HPDE6-E6E7 (cell line): ENCODE data around the gene MMEL1.
A peak's percentile ranks its signal among the peaks of the same experiment; 100 is the strongest.
"Not testable (repeated sequence)": the region's sequence is repeated elsewhere in the genome, so short reads cannot be mapped to it uniquely, and the experiment has no call there.

ENCODE experiments used
- DNase-seq: peaks from one replicate; pipeline ENCODE4 v3.0.0; 2011; ENCODE audit warnings: missing footprints; ENCODE audit errors: extremely low spot score

Gene MMEL1

GRCh38 chr1:2591581-2592261 lies 41.1 kb downstream of the MMEL1 start:
- DNase-seq: no peak

- DNase-seq: no peak
These were observed 41.6 kb downstream of the MMEL1 start for GRCh38 chr1:2591233-2591580.

DNA sequence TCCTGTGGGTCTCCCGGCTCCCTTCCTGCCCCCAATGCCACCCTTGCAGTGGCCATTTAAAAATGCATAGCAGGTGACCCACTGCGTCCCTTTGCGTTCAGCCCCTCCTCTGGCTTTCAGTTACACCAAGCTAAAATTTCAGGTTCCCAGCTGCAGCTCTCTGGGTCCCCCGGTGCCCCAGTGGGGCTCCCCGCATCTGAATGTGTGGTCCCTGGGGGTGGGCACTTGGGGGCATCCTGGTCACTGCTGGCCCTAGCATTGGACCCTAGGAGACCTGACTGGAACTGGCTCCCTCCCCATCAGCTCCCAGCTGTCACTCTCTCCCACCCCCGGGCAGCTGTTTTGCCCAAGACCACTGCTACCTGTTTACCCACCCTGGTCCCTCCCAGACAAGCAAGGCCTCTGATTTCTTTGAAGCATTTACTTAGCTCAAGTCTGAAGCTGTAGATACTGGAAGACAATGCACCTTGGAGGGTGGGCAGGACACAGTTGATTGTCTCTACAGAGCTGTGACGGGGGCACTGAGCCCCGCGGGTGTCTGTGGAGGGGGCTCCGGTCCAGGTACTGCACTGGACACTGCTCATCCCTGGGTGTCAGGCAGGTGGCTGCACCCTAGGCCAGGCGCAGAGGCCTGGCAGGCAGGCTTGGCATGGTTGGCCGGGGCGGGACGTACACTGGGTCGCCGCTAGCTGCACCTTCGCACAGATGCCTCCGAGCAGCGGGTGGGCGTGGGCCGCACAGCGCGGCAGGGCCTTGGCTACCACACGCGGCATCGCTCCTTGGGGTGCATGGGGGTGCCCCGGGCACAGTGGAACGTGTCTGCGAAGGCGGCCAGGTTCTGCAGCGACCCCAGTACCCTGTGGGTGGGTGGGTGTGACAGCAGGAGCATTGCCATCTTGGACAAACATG lies 42.3 kb downstream of the MMEL1 start:
- no peak for DNase-seq

- no peak for DNase-seq
These were observed 43.2 kb downstream of the MMEL1 start for GRCh38 chr1:2589431-2590232.

GRCh38 chr1:2588661-2589430 lies 44.0 kb downstream of the MMEL1 start:
- no peak for DNase-seq

DNA sequence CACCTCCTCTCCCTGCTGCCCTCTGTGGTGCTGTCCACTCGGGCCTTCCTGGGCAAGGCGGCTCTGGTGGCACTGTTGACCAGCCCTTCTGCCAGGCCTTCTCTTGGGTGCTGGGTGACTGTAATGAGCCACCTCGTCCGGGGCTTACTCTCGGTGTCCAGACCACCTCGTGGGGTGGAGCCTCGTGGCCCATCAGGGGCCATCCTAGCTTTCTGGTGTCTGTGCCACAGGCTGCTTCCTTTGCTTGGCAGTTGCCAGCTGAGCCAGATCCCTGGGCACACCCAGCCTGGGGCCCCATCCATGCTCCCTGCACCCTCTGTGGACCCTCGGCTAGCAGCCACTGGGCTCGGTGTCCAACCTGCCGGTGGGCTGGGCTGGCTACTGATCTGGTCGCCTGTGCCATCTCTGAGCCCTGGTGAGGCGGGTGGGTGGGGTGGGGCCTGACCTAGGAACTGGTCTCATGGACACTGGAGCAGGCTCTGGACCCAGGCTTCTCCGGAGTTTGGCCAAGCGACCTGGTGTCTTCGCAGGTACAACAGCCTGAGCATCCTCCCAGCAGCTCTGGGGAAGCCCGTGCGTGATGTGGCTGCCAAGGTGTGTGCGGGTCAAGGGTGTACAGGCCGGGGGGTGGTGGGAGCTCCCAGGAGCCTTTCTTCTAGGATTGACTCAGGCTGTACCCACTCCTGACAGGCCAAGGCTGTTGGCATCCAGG lies 44.8 kb downstream of the MMEL1 start:
- DNase-seq: no peak

GRCh38 chr1:2587071-2587859 lies 45.6 kb downstream of the MMEL1 start:
- no peak for DNase-seq

DNA sequence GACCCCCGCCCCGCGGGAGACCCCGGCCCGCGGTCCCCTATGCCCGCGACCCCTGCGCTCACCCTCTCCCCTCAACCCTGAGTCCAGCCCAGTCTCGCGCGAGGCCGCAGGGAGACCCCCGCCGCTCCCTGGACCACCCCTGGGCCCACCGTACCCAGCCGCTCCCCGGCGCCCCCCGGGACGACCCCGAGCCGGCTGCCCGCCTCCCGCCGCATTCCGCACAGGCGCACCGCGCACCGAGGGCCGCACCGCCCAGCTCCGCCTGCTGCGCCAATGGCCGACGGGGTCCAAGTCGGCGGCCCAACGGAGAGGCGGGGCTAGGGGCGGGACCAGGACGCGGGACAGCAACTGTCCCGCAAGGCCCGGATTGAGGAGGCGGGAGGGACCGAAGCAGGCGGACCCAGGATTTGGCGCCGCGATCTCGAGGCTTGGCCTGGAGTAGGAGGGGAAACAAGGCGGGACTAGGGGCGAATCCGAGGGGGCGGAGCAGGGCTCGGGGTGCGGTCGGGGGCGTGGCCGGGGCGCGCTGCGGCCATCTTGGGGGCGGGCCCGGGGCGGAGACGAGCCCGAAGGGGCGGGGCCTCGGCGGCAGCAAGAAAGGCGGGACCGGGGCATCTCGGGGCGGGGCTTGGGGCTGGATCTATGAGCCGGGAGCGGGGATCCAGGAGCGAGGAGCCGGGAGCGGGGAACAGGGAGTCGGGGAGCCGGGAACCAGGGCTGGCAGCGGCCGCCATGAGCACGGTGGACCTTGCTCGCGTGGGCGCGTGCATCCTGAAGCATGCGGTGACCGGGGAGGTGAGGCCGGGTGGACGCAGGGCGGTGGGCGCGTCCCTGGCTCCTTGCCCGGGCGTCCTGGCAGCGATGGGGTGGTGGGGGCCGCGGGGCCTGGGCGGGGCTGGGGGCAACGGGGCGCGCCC lies 46.4 kb downstream of the MMEL1 start, which contains the start of gene PRXL2B:
Gene PRXL2B (plus strand): TSS at position 624 of the 917 bp plus-strand sequence. CDS start 109 bp downstream, at position 733.
- DNase-seq: peak; percentile 98

GRCh38 chr1:2585318-2586092 lies 47.3 kb downstream of the MMEL1 start:
- peak; percentile 26 for DNase-seq

- no peak for DNase-seq
These were observed 48.0 kb downstream of the MMEL1 start for GRCh38 chr1:2584686-2585317.

GRCh38 chr1:2583871-2584351 lies 48.9 kb downstream of the MMEL1 start:
- DNase-seq: no peak

GRCh38 chr1:2583331-2583791 lies 49.5 kb downstream of the MMEL1 start:
- DNase-seq: no peak

GRCh38 chr1:2582391-2582790 lies 50.4 kb downstream of the MMEL1 start:
- DNase-seq: no peak

DNA sequence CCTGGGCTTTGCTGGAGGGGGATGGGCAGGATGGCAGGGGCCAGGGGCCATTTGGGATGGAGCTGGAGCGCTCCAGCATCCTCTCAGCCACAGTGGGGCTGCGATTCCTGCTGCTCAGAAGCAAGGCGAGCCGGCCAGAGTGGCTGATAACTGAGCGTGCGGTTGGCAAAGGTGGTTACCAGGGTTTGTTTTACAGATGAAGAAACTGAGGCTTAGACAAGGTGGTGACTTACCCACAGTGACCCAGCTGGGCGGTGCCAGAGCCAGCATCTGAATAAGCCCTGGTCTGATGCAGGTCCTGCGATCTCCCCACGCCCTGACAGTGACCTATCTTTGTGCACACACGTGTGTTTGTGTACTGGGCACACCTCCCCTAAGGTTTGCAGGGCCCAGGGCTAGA lies 52.1 kb downstream of the MMEL1 start:
- no peak for DNase-seq

GRCh38 chr1:2578758-2579118 lies 54.1 kb downstream of the MMEL1 start:
- DNase-seq: no peak

GRCh38 chr1:2577565-2578075 lies 55.2 kb downstream of the MMEL1 start:
- DNase-seq: not testable (repeated sequence)
